NCI-H460 (cell line): Measurements from ENCODE around the gene TCF7L2. TPM values are rescaled to one million over a fixed set of nuclear protein-coding genes. Genes with fewer than 3 reads are reported as not detected.

Experiments used
- DNase-seq: peaks from one replicate; pipeline ENCODE4 v3.0.0-alpha.2; 2016; ENCODE audit warnings: low read depth; ENCODE audit errors: extremely low read depth
- total RNA-seq: library from RNA; depleted of rRNA; stranded (reverse); fragments of >200 nt; shearing (Covaris generic); gene quantifications from 2 replicates; pipeline ENCODE4 v1.2.3, GENCODE V29; 2014

Gene TCF7L2
- total RNA-seq, 1 experiment from 2014 or later: 11.1 TPM

GRCh38 chr10:113168584-113168983, 218.5 kb downstream of the TCF7L2 start:
- no peak for DNase-seq

- no peak for DNase-seq
Measured at GRCh38 chr10:113169111-113169510, 219.1 kb downstream of the TCF7L2 start.

- no peak for DNase-seq
Measured at GRCh38 chr10:113169853-113170460, 219.9 kb downstream of the TCF7L2 start.

GRCh38 chr10:113171662-113172061, 221.6 kb downstream of the TCF7L2 start:
- no peak for DNase-seq

- DNase-seq: no peak
Measured at GRCh38 chr10:113175176-113175575, 225.1 kb downstream of the TCF7L2 start.

GRCh38 chr10:113175756-113176651, 226.0 kb downstream of the TCF7L2 start:
- no peak for DNase-seq

- DNase-seq: no peak
Measured at GRCh38 chr10:113176652-113177155, 226.7 kb downstream of the TCF7L2 start.

- DNase-seq: no peak
Measured at GRCh38 chr10:113177156-113177935, 227.3 kb downstream of the TCF7L2 start.

- DNase-seq: no peak
Measured at GRCh38 chr10:113177936-113178335, 227.9 kb downstream of the TCF7L2 start.

- DNase-seq: no peak
Measured at GRCh38 chr10:113178771-113179170, 228.7 kb downstream of the TCF7L2 start.

GRCh38 chr10:113179265-113179664, 229.2 kb downstream of the TCF7L2 start:
- DNase-seq: no peak

- DNase-seq: no peak
Measured at GRCh38 chr10:113179966-113180365, 229.9 kb downstream of the TCF7L2 start.

- no peak for DNase-seq
Measured at GRCh38 chr10:113180401-113181154, 230.5 kb downstream of the TCF7L2 start.

- DNase-seq: no peak
Measured at GRCh38 chr10:113182154-113182553, 232.1 kb downstream of the TCF7L2 start.

- no peak for DNase-seq
Measured at GRCh38 chr10:113183573-113183972, 233.5 kb downstream of the TCF7L2 start.

- no peak for DNase-seq
Measured at GRCh38 chr10:113187063-113187777, 237.2 kb downstream of the TCF7L2 start.

- DNase-seq: no peak
Measured at GRCh38 chr10:113199459-113199858, 249.4 kb downstream of the TCF7L2 start.

- no peak for DNase-seq
Measured at GRCh38 chr10:113202011-113202410, 252.0 kb downstream of the TCF7L2 start.

- no peak for DNase-seq
Measured at GRCh38 chr10:113207924-113208323, 257.9 kb downstream of the TCF7L2 start.

GRCh38 chr10:113213035-113213434, 263.0 kb downstream of the TCF7L2 start:
- DNase-seq: no peak
